K562 (cell line): Measurements from ENCODE around the gene FEN1. TPM values are rescaled to one million over a fixed set of nuclear protein-coding genes. Genes with fewer than 3 reads are reported as not detected.

Experiments
- ATF4 ChIP-seq: fragments of 450-650 bp; formaldehyde crosslinking; IDR thresholded peaks from 2 replicates; pipeline ENCODE4 v1.4.0; 2022; ENCODE audit warnings: mild to moderate bottlenecking, moderate library complexity
- BMI1 ChIP-seq: fragments of 150-350 bp; IDR thresholded peaks from 2 replicates; pipeline ENCODE4 v1.6.1; 2014; ENCODE audit warnings: low read length
- ELF4 ChIP-seq: fragments of 450-650 bp; formaldehyde crosslinking; IDR thresholded peaks from 2 replicates; pipeline ENCODE4 v1.4.0; 2022; ENCODE audit warnings: missing genetic modification characterization
- GABPA ChIP-seq: fragments of 200-800 bp; sonication (Bioruptor generic); conservative IDR thresholded peaks from 2 replicates; pipeline ENCODE4 v1.6.1; 2016; ENCODE audit warnings: low read depth, missing genetic modification characterization, missing compliant biosample characterization
- GTF2E2 ChIP-seq: fragments of 200-800 bp; sonication (Bioruptor generic); IDR thresholded peaks from 2 replicates; pipeline ENCODE4 v1.6.1; 2016; ENCODE audit warnings: missing genetic modification characterization, missing compliant biosample characterization
- MCM3 ChIP-seq: fragments of 450-650 bp; IDR thresholded peaks from 2 replicates; pipeline ENCODE4 v1.6.1; 2016
- NCOA4 ChIP-seq: fragments of 450-650 bp; IDR thresholded peaks from 2 replicates; pipeline ENCODE4 v1.6.1; 2018; ENCODE audit warnings: mild to moderate bottlenecking; ENCODE audit not compliant: partially characterized antibody
- PATZ1 ChIP-seq: fragments of 250-450 bp; sonication (Bioruptor Pico); IDR thresholded peaks from 2 replicates; pipeline ENCODE4 v1.5.0; 2020; ENCODE audit warnings: mild to moderate bottlenecking, borderline replicate concordance
- POLR2B ChIP-seq: fragments of 450-650 bp; IDR thresholded peaks from 2 replicates; pipeline ENCODE4 v1.6.1; 2018; ENCODE audit warnings: low read depth; ENCODE audit not compliant: partially characterized antibody
- POU5F1 ChIP-seq: fragments of 150-350 bp; IDR thresholded peaks from 2 replicates; pipeline ENCODE4 v1.6.1; 2014; ENCODE audit warnings: borderline replicate concordance, low read length, low read depth, mild to moderate bottlenecking; ENCODE audit not compliant: partially characterized antibody
- RNF2 ChIP-seq: sonication (generic); IDR thresholded peaks from 2 replicates; pipeline ENCODE4 v1.6.1; 2016
- SETDB1 ChIP-seq: IDR thresholded peaks from one replicate; pipeline ENCODE4 v1.6.1; 2012; ENCODE audit warnings: low read length, control low read depth, inconsistent platforms
- SNIP1 ChIP-seq: fragments of 450-650 bp; IDR thresholded peaks from 2 replicates; pipeline ENCODE4 v1.7.1; 2017; ENCODE audit warnings: low read depth, mild to moderate bottlenecking
- SRSF3 ChIP-seq: fragments of 200-400 bp; formaldehyde crosslinking; IDR thresholded peaks from 2 replicates; pipeline ENCODE4 v1.6.1; 2016; ENCODE audit warnings: mild to moderate bottlenecking, low read length, moderate library complexity; ENCODE audit not compliant: insufficient read depth
- THRAP3 ChIP-seq: fragments of 450-650 bp; IDR thresholded peaks from 2 replicates; pipeline ENCODE4 v1.6.1; 2016; ENCODE audit warnings: mild to moderate bottlenecking, inconsistent platforms, borderline replicate concordance
- ZBED1 ChIP-seq: IDR thresholded peaks from 2 replicates; pipeline ENCODE4 v1.6.1; 2014
- ZBTB5 ChIP-seq: fragments of 450-650 bp; IDR thresholded peaks from 2 replicates; pipeline ENCODE4 v1.6.1; 2017; ENCODE audit warnings: antibody characterized with exemption
- ZEB2 ChIP-seq: fragments of 450-650 bp; IDR thresholded peaks from 2 replicates; pipeline ENCODE4 v1.6.1; 2016
- ZNF224 ChIP-seq: sonication (generic); formaldehyde crosslinking; IDR thresholded peaks from 2 replicates; pipeline ENCODE4 v1.8.0; 2022; ENCODE audit warnings: mild to moderate bottlenecking, missing genetic modification reagents
- ZNF561 ChIP-seq: fragments of 450-650 bp; formaldehyde crosslinking; conservative IDR thresholded peaks from 2 replicates; pipeline ENCODE4 v1.4.0; 2020; ENCODE audit warnings: mild to moderate bottlenecking, moderate library complexity
- ZNF589 ChIP-seq: fragments of 200-800 bp; sonication (Bioruptor generic); IDR thresholded peaks from 2 replicates; pipeline ENCODE4 v1.6.1; 2016; ENCODE audit warnings: low read depth, missing genetic modification characterization, missing compliant biosample characterization
- ZNF764 ChIP-seq: fragments of 250-450 bp; sonication (Bioruptor Pico); IDR thresholded peaks from 2 replicates; pipeline ENCODE4 v1.4.0; 2020; ENCODE audit warnings: low read depth, mild to moderate bottlenecking, moderate library complexity
- ZNF77 ChIP-seq: fragments of 250-450 bp; sonication (Bioruptor Pico); IDR thresholded peaks from 2 replicates; pipeline ENCODE4 v1.5.0; 2020
- ZNF780A ChIP-seq: fragments of 250-450 bp; sonication (Bioruptor Pico); IDR thresholded peaks from 2 replicates; pipeline ENCODE4 v1.5.0; 2021; ENCODE audit warnings: mild to moderate bottlenecking
- polyA plus RNA-seq, 8 experiments: library from polyadenylated mRNA; depleted of rRNA in 4 of 8; stranded (reverse) in 5 of 8; unstranded in 3 of 8; fragments of >200 nt; fragmentation: Nextera tagmentation in 2 of 8; fragmentation: Illumina TruSeq in 1 of 8; extraction: Ambion mirVana in 2 of 8; extraction: Trizol in 1 of 8; gene quantifications; 2 replicates each; pipeline versions ENCODE4 v1.2.1 to v1.2.3, GENCODE V29; 2011 to 2014; ENCODE audit warnings: inconsistent platforms in 1 of 8, missing spikeins in 1 of 8
- total RNA-seq, 7 experiments: library from RNA; depleted of rRNA in 6 of 7; stranded (reverse); fragments of >200 nt in 6 of 7; fragmentation: Illumina TruSeq in 2 of 7; extraction: Trizol in 2 of 7; gene quantifications; 2 replicates each; pipeline versions ENCODE4 v1.2.1 to v1.2.3, GENCODE V29; 2011 to 2021; ENCODE audit warnings: low replicate concordance in 1 of 7
- TF ChIP-seq, protein P1 (sequence below): sonication (generic); formaldehyde crosslinking; IDR thresholded peaks from 2 replicates; pipeline ENCODE4 v1.8.0; 2022; ENCODE audit warnings: missing genetic modification reagents, mild to moderate bottlenecking, moderate library complexity, borderline replicate concordance

The FEN1 gene
- total and polyA plus RNA-seq, 9 of the 15 experiments (the other 6 are each of a cell fraction or from before 2014, with no cell fraction given) = 58.1 to 156 (median 137) TPM

DNA sequence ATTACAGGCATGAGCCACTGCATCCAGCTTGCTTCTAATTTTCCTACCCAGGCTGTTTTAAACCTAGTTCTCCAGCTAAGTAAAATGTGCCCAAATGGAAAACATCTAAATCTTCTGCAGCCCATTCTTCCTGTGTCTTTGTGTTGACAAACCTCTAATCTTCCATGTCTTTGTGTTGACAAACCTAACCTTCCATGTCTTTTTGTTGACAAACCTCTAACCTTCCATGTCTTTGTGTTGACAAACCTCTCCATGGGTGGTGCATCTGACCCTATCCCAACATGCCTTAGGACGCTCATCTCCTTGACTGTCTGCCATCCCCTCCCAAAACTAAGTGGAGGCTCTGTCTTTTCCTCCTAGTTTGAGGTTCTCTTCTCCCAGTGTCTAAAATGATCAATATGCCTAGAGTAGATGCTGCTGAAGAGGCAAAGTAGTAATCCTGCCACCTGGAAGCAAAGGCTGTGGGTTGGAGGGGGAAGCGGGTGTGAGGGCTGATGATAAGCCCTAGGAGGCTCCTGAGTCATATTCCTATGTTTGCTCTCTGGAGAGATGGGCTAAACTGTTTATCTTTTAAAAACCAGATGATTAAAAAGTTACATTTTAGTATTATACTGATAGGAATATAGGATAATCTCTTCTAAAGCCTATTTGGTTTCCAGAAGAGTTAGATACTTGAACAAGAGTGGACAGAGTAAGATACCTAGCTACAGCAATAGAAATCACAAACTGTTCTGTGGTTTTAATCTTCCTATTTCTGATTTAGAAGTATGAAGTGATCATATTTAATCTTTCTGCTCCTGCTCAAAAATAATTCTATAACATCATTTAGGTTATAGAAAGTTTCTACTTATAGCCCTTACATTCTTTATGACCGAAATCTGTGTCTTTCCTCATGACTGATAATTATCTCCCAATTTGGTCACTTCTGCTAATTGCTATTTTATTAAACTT, 7.9 kb downstream of the FEN1 start (continued):
- TF ChIP-seq MCM3 (no peak), ATF4 (no peak), POLR2B (no peak), ELF4 (no peak), GTF2E2 (tag) (no peak; the same call in 1 of the 2 replicates), ZBED1 (0 out of 2 replicates have a peak, but pooled peaks have one; percentile 74), THRAP3 (peak; percentile 18; the same call in 1 of the 2 replicates), SRSF3 (no peak), ZNF589 (CRISPR knock-in tag) (no peak), ZNF764 (CRISPR knock-in tag) (no peak), ZNF780A (CRISPR knock-in tag) (no peak), BMI1 (no peak), NCOA4 (no peak), POU5F1 (no peak), SETDB1 (no peak), ZNF77 (no peak), PATZ1 (CRISPR knock-in tag) (no peak), ZNF561 (no peak), RNF2 (no peak; the same call in 1 of the 2 replicates), ZNF224 (CRISPR knock-in tag) (no peak), ZEB2 (peak; percentile 75; the same call in 1 of the 2 replicates), SNIP1 (no peak), GABPA (tag) (no peak), ZBTB5 (no peak)
- TF ChIP-seq, protein P1, sequence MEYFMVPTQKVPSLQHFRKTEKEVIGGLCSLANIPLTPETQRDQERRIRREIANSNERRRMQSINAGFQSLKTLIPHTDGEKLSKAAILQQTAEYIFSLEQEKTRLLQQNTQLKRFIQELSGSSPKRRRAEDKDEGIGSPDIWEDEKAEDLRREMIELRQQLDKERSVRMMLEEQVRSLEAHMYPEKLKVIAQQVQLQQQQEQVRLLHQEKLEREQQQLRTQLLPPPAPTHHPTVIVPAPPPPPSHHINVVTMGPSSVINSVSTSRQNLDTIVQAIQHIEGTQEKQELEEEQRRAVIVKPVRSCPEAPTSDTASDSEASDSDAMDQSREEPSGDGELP = peak; percentile 49
